HepG2 (cell line): ENCODE results near the gene ANG. TPM values are rescaled to one million over a fixed set of nuclear protein-coding genes. Genes with fewer than 3 reads are reported as not detected.

ENCODE experiments used
- ADNP ChIP-seq: sonication (generic); formaldehyde crosslinking; IDR thresholded peaks from 2 replicates; pipeline ENCODE4 v1.4.0; 2020; ENCODE audit warnings: missing genetic modification reagents
- CBX2 ChIP-seq, 2 experiments: fragments of 200-600 bp in 1 of 2; sonication (generic); formaldehyde crosslinking in 1 of 2; IDR thresholded peaks; 2 replicates each; pipeline versions ENCODE4 v1.7.0 to v1.8.1; 2018 to 2022; ENCODE audit warnings: low read depth in 2 of 2, low read length in 1 of 2, mild to moderate bottlenecking in 1 of 2, missing genetic modification reagents in 1 of 2
- DBP ChIP-seq: sonication (generic); formaldehyde crosslinking; IDR thresholded peaks from 2 replicates; pipeline ENCODE4 v1.4.0; 2020; ENCODE audit warnings: missing genetic modification reagents; ENCODE audit errors: not compliant biosample characterization
- EED ChIP-seq: sonication (generic); formaldehyde crosslinking; IDR thresholded peaks from 2 replicates; pipeline ENCODE4 v1.5.0; 2020; ENCODE audit warnings: mild to moderate bottlenecking, missing genetic modification reagents
- KDM1A ChIP-seq: IDR thresholded peaks from 2 replicates; pipeline ENCODE4 v1.6.1; 2016; ENCODE audit warnings: missing compliant biosample characterization
- LCORL ChIP-seq, 2 experiments: fragments of 450-650 bp in 1 of 2; sonication (generic) in 1 of 2; formaldehyde crosslinking in 1 of 2; IDR thresholded peaks; 2 replicates each; pipeline versions ENCODE4 v1.5.0 to v1.6.1; 2017 to 2020; ENCODE audit warnings: antibody characterized with exemption in 1 of 2, missing genetic modification reagents in 1 of 2
- MTF2 ChIP-seq: sonication (generic); formaldehyde crosslinking; IDR thresholded peaks from 2 replicates; pipeline ENCODE4 v1.5.0; 2020; ENCODE audit warnings: missing genetic modification reagents, borderline replicate concordance
- PHF20 ChIP-seq: sonication (generic); formaldehyde crosslinking; IDR thresholded peaks from 2 replicates; pipeline ENCODE4 v1.5.0; 2020; ENCODE audit warnings: mild to moderate bottlenecking, missing genetic modification reagents
- RELA ChIP-seq: sonication (generic); formaldehyde crosslinking; IDR thresholded peaks from 2 replicates; pipeline ENCODE4 v1.4.0; 2020; ENCODE audit warnings: missing genetic modification reagents
- SIX4 ChIP-seq: sonication (generic); formaldehyde crosslinking; IDR thresholded peaks from 2 replicates; pipeline ENCODE4 v1.4.0; 2020; ENCODE audit warnings: missing genetic modification reagents
- SSRP1 ChIP-seq: IDR thresholded peaks from 2 replicates; pipeline ENCODE4 v1.6.1; 2016; ENCODE audit warnings: control low read depth
- THRA ChIP-seq: sonication (generic); formaldehyde crosslinking; IDR thresholded peaks from 2 replicates; pipeline ENCODE4 v1.4.0; 2020; ENCODE audit warnings: missing genetic modification reagents, borderline replicate concordance
- ZBED4 ChIP-seq: sonication (generic); formaldehyde crosslinking; IDR thresholded peaks from 2 replicates; pipeline ENCODE4 v1.4.0; 2020; ENCODE audit warnings: missing genetic modification reagents, borderline replicate concordance
- ZKSCAN1 ChIP-seq: fragments of 150-350 bp; IDR thresholded peaks from 2 replicates; pipeline ENCODE4 v1.6.1; 2014; ENCODE audit warnings: low read length
- ZNF414 ChIP-seq: sonication (generic); formaldehyde crosslinking; IDR thresholded peaks from 2 replicates; pipeline ENCODE4 v1.5.0; 2020; ENCODE audit warnings: missing genetic modification reagents
- ZNF616 ChIP-seq: sonication (generic); formaldehyde crosslinking; IDR thresholded peaks from 2 replicates; pipeline ENCODE4 v1.5.0; 2020; ENCODE audit warnings: low read depth, mild to moderate bottlenecking, missing genetic modification reagents
- ZNF740 ChIP-seq: sonication (generic); formaldehyde crosslinking; IDR thresholded peaks from 2 replicates; pipeline ENCODE4 v1.4.0; 2020; ENCODE audit warnings: missing genetic modification reagents
- ZNF766 ChIP-seq: sonication (generic); formaldehyde crosslinking; IDR thresholded peaks from 2 replicates; pipeline ENCODE4 v1.5.0; 2020; ENCODE audit warnings: missing genetic modification reagents, borderline replicate concordance
- polyA plus RNA-seq, 8 experiments: library from polyadenylated mRNA; depleted of rRNA in 3 of 8; stranded (reverse) in 7 of 8; unstranded in 1 of 8; fragments of >200 nt; fragmentation: Illumina TruSeq in 4 of 8; extraction: Trizol in 4 of 8; gene quantifications; 2 replicates each; pipeline versions ENCODE4 v1.2.1 to v1.2.3, GENCODE V29; 2011 to 2016; ENCODE audit warnings: low read depth in 4 of 8, missing spikeins in 1 of 8, mixed read lengths in 1 of 8; ENCODE audit not compliant: insufficient read depth in 1 of 8
- total RNA-seq, 5 experiments: library from RNA; depleted of rRNA; stranded (reverse); fragments of >200 nt; fragmentation: Illumina TruSeq; extraction: Trizol; gene quantifications; 2 replicates each; pipeline ENCODE4 v1.2.3, GENCODE V29; 2016; ENCODE audit warnings: low read depth in 1 of 5
- TF ChIP-seq, protein P1 (sequence below): sonication (generic); formaldehyde crosslinking; IDR thresholded peaks from 2 replicates; pipeline ENCODE4 v1.5.0; 2020; ENCODE audit warnings: mild to moderate bottlenecking, missing genetic modification reagents, borderline replicate concordance

Gene ANG
- total and polyA plus RNA-seq, 2 of the 13 experiments (the other 11 are each of a cell fraction or from before 2014, with no cell fraction given), result 83.6 to 401 TPM

DNA sequence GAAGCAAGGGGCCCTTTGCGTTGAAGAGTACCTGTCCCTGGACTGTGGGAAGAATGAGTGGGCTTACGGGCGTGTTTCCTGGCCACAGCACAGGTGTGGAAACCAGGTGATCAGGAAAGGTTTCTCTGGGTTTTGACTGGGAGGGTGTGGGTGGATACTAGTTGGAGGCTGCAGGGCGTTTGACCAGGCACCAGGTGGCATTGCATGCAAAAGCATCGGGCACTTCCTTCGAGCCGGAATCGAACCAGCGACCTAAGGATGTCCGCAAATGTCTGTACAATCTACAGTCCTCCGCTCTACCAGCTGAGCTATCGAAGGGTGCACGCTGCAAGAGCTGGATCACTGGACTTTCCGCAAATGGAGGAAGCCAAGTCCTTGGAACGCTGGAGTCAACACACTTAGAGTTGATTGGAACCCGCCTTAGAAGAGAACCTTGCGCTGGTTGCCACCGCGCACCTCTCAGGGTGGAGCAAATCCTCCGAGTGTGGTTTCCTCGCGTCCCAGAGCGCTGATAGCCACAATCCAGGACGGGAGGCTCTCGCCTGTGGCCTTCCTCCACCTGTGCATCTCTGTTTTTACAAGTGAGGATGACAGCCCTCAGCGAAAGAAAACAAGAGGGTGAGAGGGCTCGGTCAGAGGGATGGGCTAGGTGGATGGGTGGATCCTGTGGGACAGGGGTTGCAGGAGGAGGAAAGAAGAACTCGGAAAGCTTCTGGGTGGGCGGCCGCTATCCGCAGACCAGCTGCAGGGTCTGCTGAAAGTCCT is 25.4 kb upstream of the ANG start (continued):
- TF ChIP-seq ZNF414 (CRISPR knock-in tag) (no peak), SIX4 (CRISPR knock-in tag) (peak; percentile 34; the same call in 1 of the 2 replicates), THRA (peak; percentile 55; the same call in 1 of the 2 replicates), KDM1A (CRISPR knock-in tag) (peak; percentile 47; the same call in 1 of the 2 replicates), ZNF766 (CRISPR knock-in tag) (no peak), EED (CRISPR knock-in tag) (no peak; the same call in 1 of the 2 replicates), ZNF616 (CRISPR knock-in tag) (no peak), SSRP1 (CRISPR knock-in tag) (peak; percentile 27; the same call in 1 of the 2 replicates), ZBED4 (CRISPR knock-in tag) (no peak), LCORL (IDR thresholded peaks at IDR 0.05) (no peak), LCORL (CRISPR knock-in tag; IDR thresholded peaks at IDR 0.05) (no peak), ZNF740 (peak; percentile 78), ZKSCAN1 (peak; percentile 39; the same call in 1 of the 2 replicates), CBX2 (IDR thresholded peaks at IDR 0.05; ENCODE audit: low read depth, low read length) (no peak), CBX2 (CRISPR knock-in tag; IDR thresholded peaks at IDR 0.05; ENCODE audit: low read depth) (0 out of 2 replicates have a peak, but pooled peaks have one; percentile 34), DBP (no peak), RELA (no peak), PHF20 (CRISPR knock-in tag) (no peak), MTF2 (CRISPR knock-in tag) (no peak), ADNP (CRISPR knock-in tag) (peak; percentile 97)
- TF ChIP-seq, protein P1, sequence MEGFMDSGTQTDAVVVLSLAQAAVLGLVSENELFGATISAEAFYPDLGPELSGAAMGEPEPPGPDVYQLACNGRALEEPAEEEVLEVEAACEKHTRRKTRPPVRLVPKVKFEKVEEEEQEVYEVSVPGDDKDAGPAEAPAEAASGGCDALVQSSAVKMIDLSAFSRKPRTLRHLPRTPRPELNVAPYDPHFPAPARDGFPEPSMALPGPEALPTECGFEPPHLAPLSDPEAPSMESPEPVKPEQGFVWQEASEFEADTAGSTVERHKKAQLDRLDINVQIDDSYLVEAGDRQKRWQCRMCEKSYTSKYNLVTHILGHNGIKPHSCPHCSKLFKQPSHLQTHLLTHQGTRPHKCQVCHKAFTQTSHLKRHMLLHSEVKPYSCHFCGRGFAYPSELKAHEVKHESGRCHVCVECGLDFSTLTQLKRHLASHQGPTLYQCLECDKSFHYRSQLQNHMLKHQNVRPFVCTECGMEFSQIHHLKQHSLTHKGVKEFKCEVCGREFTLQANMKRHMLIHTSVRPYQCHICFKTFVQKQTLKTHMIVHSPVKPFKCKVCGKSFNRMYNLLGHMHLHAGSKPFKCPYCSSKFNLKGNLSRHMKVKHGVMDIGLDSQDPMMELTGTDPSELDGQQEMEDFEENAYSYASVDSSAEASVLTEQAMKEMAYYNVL (CRISPR knock-in tag), result no peak
